Upper lobe of right lung (tissue), 1 donor: Measurements from ENCODE around the gene BEND5. TPM values are rescaled to one million over a fixed set of nuclear protein-coding genes. Genes with fewer than 3 reads are reported as not detected.

Source experiments
- ATAC-seq: fragments of 200-7000 bp; cut with Tn5 transposase; one replicate; pipeline ENCODE4 v1.9.1; 2020; ENCODE audit warnings: mild to moderate bottlenecking, moderate library complexity
- DNase-seq: peaks from one replicate; pipeline ENCODE4 v3.0.0-alpha.2; 2020
- H3K27ac ChIP-seq: fragments of 200-600 bp; one replicate; pipeline ENCODE4 v1.8.0; 2022
- H3K27me3 ChIP-seq: fragments of 200-600 bp; one replicate; pipeline ENCODE4 v1.8.0; 2022; ENCODE audit warnings: mild to moderate bottlenecking
- H3K36me3 ChIP-seq: fragments of 200-600 bp; one replicate; pipeline ENCODE4 v1.8.0; 2022
- H3K4me1 ChIP-seq: fragments of 200-600 bp; one replicate; pipeline ENCODE4 v1.8.0; 2022
- H3K4me3 ChIP-seq: fragments of 200-600 bp; one replicate; pipeline ENCODE4 v1.8.0; 2022; ENCODE audit warnings: mild to moderate bottlenecking
- H3K9me3 ChIP-seq: fragments of 200-600 bp; one replicate; pipeline ENCODE4 v1.8.0; 2022
- CTCF ChIP-seq: fragments of 200-600 bp; IDR thresholded peaks from one replicate; pipeline ENCODE4 v1.8.0; 2022; ENCODE audit warnings: antibody characterized with exemption
- intact Hi-C: fragments of 100-400 bp; cut with DNase I; formaldehyde crosslinking; loops from one replicate; pipeline ENCODE4 v1.11.0; 2022
- total RNA-seq: library from RNA; stranded (reverse); fragmentation: NEBNext Ultra II Directional; extraction: Animal tissue kit (Norgen Biotek cat#: 25700); gene quantifications from one replicate; pipeline ENCODE4 v1.2.1, GENCODE V29; 2021
- donor health status: DM: no; HTN: yes; CAD: no; lungs with severe emphysema.

BEND5 gene
- total RNA-seq, 1 donor from 2014 or later = 3.4 TPM

GRCh38 chr1:48679859-48680258 is 96.8 kb downstream of the BEND5 start:
- intact Hi-C loops = no loop called here
- Histone ChIP-seq H3K27ac (no peak overlapping the region), H3K9me3 (no peaks in the 10 kb centered on the region), H3K36me3 (no peaks in the 10 kb centered on the region), H3K4me3 (no peak overlapping the region), H3K27me3 (no peaks in the 10 kb centered on the region), H3K4me1 (no peaks in the 10 kb centered on the region)
- no peak for TF ChIP-seq CTCF
- DNase-seq (no peak), ATAC-seq (no peak)

- no peaks in the 10 kb centered on the region for H3K36me3 ChIP-seq
- intact Hi-C loops = no loop called here
- ATAC-seq (no peak), DNase-seq (no peak)
- no peaks in the 10 kb centered on the region for H3K9me3 ChIP-seq
- H3K4me3 ChIP-seq = no peak overlapping the region
- no peaks in the 10 kb centered on the region for H3K4me1 ChIP-seq
- TF ChIP-seq CTCF = no peak
- no peaks in the 10 kb centered on the region for H3K27me3 ChIP-seq
- no peak overlapping the region for H3K27ac ChIP-seq
Observed at GRCh38 chr1:48678710-48679505, 97.8 kb downstream of the BEND5 start.
